ENCODE data around the gene RC3H1. TPM values are rescaled to one million over a fixed set of nuclear protein-coding genes. Genes with fewer than 3 reads are reported as not detected.

RC3H1 gene
- total and polyA plus RNA-seq, 2 of the 13 experiments (the other 11 are each of a cell fraction or from before 2014, with no cell fraction given) = 11.2 to 19.6 TPM

GRCh38 chr1:173913111-173913510, 109.0 kb downstream of the RC3H1 start:
- Histone ChIP-seq H2AFZ (ENCODE audit: low read length) (no peak overlapping the region), H3K4me1 (ENCODE audit: insufficient read depth, low read length) (peaks cover 24% of the 10 kb centered on the region), H3K79me2 (ENCODE audit: insufficient read depth, low read length) (peaks cover 2% of the 10 kb centered on the region), H3K27me3 (ENCODE audit: control insufficient read depth in 1 of 2, insufficient read depth in 2 of 2, low read length in 2 of 2) (no peaks in the 10 kb centered on the region), H4K20me1 (ENCODE audit: insufficient read depth, low read length) (no peaks in the 10 kb centered on the region), H3K4me3 (replicated peaks in 1 of 3; ENCODE audit: insufficient read depth in 1 of 3, low read depth in 2 of 3, low read length in 3 of 3) (no peak overlapping the region), H3K9me3 (ENCODE audit: low read length) (no peaks in the 10 kb centered on the region), H3K27ac (ENCODE audit: extremely low read length, insufficient read depth, low read length) (no peak overlapping the region), H3K4me2 (ENCODE audit: low read depth, low read length) (no peak overlapping the region), H3K9ac (ENCODE audit: insufficient read depth, low read depth, low read length) (no peak overlapping the region), H3K36me3 (replicated peaks in 1 of 2; ENCODE audit: control insufficient read depth in 1 of 2, insufficient read depth in 2 of 2, low read length in 2 of 2) (peaks cover 0 to 9% of the 10 kb centered on the region in 2 experiments; a peak in 1 of 5 replicates)
- intact Hi-C loops (cut with micrococcal nuclease; ENCODE audit: unreplicated experiment) (no loop called here), in situ Hi-C loops (cut with HindIII; ENCODE audit: extremely low pct_ligation_motif_present, low pct_unique_long_range_greater_than_20kb) (no loop called here)
- ATAC-seq = no peak
- DNase-seq (ENCODE audit: low spot score) = no peak
- POLR2A ChIA-PET = no interaction called here
- BruUV-seq (replicated peaks) = no TSS peak
- no peak for FAIRE-seq
- CTCF ChIA-PET (ENCODE audit: low intra/inter-chr PET ratio, low total read pairs) = no interaction called here
- WGBS (ENCODE audit: low lambda C conversion rate) = 97% methylated on average over 3 of the region's 3 CpGs
- TF ChIP-seq MIER3 (CRISPR knock-in tag; IDR thresholded peaks at IDR 0.05; ENCODE audit: borderline replicate concordance) (no peak), SALL2 (CRISPR knock-in tag; IDR thresholded peaks at IDR 0.05) (no peak), CBX5 (CRISPR knock-in tag; IDR thresholded peaks at IDR 0.05; ENCODE audit: borderline replicate concordance) (no peak), MTF1 (CRISPR knock-in tag; IDR thresholded peaks at IDR 0.05) (no peak), ARHGAP35 (CRISPR knock-in tag; IDR thresholded peaks at IDR 0.05; ENCODE audit: borderline replicate concordance) (no peak), ATF2 (CRISPR knock-in tag; IDR thresholded peaks at IDR 0.05) (no peak), ZNF414 (CRISPR knock-in tag; IDR thresholded peaks at IDR 0.05) (no peak), ZNF83 (CRISPR knock-in tag; IDR thresholded peaks at IDR 0.05; ENCODE audit: borderline replicate concordance) (no peak), ZNF354B (CRISPR knock-in tag; IDR thresholded peaks at IDR 0.05) (no peak), AFF4 (CRISPR knock-in tag; IDR thresholded peaks at IDR 0.05) (no peak), ZNF792 (CRISPR knock-in tag; IDR thresholded peaks at IDR 0.05) (no peak)
- TF ChIP-seq, protein P1, sequence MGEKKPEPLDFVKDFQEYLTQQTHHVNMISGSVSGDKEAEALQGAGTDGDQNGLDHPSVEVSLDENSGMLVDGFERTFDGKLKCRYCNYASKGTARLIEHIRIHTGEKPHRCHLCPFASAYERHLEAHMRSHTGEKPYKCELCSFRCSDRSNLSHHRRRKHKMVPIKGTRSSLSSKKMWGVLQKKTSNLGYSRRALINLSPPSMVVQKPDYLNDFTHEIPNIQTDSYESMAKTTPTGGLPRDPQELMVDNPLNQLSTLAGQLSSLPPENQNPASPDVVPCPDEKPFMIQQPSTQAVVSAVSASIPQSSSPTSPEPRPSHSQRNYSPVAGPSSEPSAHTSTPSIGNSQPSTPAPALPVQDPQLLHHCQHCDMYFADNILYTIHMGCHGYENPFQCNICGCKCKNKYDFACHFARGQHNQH (CRISPR knock-in tag; IDR thresholded peaks at IDR 0.05) = no peak
- TF ChIP-seq, protein P2, sequence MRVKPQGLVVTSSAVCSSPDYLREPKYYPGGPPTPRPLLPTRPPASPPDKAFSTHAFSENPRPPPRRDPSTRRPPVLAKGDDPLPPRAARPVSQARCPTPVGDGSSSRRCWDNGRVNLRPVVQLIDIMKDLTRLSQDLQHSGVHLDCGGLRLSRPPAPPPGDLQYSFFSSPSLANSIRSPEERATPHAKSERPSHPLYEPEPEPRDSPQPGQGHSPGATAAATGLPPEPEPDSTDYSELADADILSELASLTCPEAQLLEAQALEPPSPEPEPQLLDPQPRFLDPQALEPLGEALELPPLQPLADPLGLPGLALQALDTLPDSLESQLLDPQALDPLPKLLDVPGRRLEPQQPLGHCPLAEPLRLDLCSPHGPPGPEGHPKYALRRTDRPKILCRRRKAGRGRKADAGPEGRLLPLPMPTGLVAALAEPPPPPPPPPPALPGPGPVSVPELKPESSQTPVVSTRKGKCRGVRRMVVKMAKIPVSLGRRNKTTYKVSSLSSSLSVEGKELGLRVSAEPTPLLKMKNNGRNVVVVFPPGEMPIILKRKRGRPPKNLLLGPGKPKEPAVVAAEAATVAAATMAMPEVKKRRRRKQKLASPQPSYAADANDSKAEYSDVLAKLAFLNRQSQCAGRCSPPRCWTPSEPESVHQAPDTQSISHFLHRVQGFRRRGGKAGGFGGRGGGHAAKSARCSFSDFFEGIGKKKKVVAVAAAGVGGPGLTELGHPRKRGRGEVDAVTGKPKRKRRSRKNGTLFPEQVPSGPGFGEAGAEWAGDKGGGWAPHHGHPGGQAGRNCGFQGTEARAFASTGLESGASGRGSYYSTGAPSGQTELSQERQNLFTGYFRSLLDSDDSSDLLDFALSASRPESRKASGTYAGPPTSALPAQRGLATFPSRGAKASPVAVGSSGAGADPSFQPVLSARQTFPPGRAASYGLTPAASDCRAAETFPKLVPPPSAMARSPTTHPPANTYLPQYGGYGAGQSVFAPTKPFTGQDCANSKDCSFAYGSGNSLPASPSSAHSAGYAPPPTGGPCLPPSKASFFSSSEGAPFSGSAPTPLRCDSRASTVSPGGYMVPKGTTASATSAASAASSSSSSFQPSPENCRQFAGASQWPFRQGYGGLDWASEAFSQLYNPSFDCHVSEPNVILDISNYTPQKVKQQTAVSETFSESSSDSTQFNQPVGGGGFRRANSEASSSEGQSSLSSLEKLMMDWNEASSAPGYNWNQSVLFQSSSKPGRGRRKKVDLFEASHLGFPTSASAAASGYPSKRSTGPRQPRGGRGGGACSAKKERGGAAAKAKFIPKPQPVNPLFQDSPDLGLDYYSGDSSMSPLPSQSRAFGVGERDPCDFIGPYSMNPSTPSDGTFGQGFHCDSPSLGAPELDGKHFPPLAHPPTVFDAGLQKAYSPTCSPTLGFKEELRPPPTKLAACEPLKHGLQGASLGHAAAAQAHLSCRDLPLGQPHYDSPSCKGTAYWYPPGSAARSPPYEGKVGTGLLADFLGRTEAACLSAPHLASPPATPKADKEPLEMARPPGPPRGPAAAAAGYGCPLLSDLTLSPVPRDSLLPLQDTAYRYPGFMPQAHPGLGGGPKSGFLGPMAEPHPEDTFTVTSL (CRISPR knock-in tag; IDR thresholded peaks at IDR 0.05; ENCODE audit: borderline replicate concordance) = no peak

All from HepG2 (cell line).